ENCODE data around the gene HYAL2. TPM values are rescaled to one million over a fixed set of nuclear protein-coding genes. Genes with fewer than 3 reads are reported as not detected.

The HYAL2 gene
- total RNA-seq, 1 experiment from 2014 or later: 30.1 TPM

GRCh38 chr3:50330330-50330729, 7.8 kb upstream of the HYAL2 start:
- H3K9me3 ChIP-seq: no peaks in the 10 kb centered on the region
- peaks cover 69% of the 10 kb centered on the region for H3K36me3 Mint-ChIP-seq (ENCODE audit: insufficient read depth, unreplicated experiment)
- no peak overlapping the region for H3K4me3 Mint-ChIP-seq (ENCODE audit: unreplicated experiment)
- TF ChIP-seq CTCF (IDR thresholded peaks at IDR 0.05; ENCODE audit: insufficient read depth in 1 of 2, low read depth in 1 of 2, low read length in 1 of 2, severe bottlenecking in 1 of 2, unreplicated experiment in 1 of 2): no peak
- H3K27me3 ChIP-seq (replicated peaks; ENCODE audit: control insufficient read depth, insufficient read depth, low read length): no peaks in the 10 kb centered on the region
- no peak for DNase-seq
- no TSS peak for BruUV-seq (replicated peaks)
- intact Hi-C loops (cut with micrococcal nuclease; ENCODE audit: unreplicated experiment): no loop called here
- peaks cover under 1% of the 10 kb centered on the region for H3K4me1 ChIP-seq
- H3K4me1 Mint-ChIP-seq (ENCODE audit: low read depth, unreplicated experiment): no peaks in the 10 kb centered on the region
- H3K36me3 ChIP-seq (ENCODE audit: control insufficient read depth, insufficient read depth, low read length): peaks cover 6% of the 10 kb centered on the region
- ChIA-PET CTCF (no interaction called here), POLR2A (no interaction called here)
- no peaks in the 10 kb centered on the region for H3K9me3 Mint-ChIP-seq (ENCODE audit: unreplicated experiment)
- H3K27me3 Mint-ChIP-seq (ENCODE audit: insufficient read depth, unreplicated experiment): no peaks in the 10 kb centered on the region
- H3K4me3 ChIP-seq (ENCODE audit: low read depth, low read length): no peak overlapping the region
- H3K27ac Mint-ChIP-seq (ENCODE audit: unreplicated experiment): no peak overlapping the region

DNA sequence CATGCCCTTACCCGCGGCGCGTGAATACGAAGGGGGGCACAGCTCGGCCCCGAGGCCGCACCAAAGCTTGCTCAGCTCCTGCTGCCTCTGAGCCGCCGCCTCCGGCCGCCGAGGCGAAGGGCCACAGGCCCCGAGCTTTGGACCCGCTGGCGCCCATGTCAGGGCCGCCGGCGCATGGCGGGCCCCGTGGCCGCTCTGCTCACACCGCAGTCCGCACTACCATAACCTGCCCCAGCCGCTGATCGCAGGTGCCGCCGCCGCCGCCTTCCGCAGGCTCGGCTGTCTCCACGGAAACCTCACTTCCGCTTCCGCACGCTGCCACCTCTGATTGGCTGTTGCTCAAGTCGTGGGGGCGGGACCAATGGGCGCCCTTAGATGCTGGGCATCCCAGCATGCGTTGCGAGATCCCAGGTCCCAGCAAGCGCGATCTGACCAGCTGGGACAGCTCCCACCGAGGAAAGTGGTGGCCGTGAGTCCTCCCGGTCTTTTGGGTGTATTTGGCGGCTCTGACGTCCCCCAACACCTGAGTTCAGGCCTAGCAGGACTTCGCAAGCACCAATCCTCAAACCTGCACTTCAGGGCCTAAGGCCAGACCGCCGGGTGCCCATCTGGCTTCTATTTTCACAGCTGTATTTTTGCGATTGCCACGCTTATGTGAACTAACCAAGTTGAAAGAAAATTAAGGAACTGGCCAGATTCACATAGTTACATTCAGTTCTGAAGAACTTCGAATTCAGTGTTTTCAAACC, 5.6 kb upstream of the HYAL2 start, which contains the start of gene TUSC2:
Gene TUSC2 (minus strand): TSS at position 281 of the 749 bp plus-strand sequence. CDS start 124 bp downstream, at position 157.
- BruUV-seq (replicated peaks): no TSS peak

More for the DNA sequence above, 5.6 kb upstream of the HYAL2 start, which contains the start of gene TUSC2:
- Histone ChIP-seq H3K4me3 (ENCODE audit: low read depth, low read length) (peak within 1 kb of the TSS; percentile 78), H3K4me1 (peaks cover 9% of the 10 kb centered on the region), H3K9me3 (no peaks in the 10 kb centered on the region), H3K36me3 (ENCODE audit: control insufficient read depth, insufficient read depth, low read length) (peaks cover 3% of the 10 kb centered on the region), H3K27me3 (replicated peaks; ENCODE audit: control insufficient read depth, insufficient read depth, low read length) (no peaks in the 10 kb centered on the region)
- H3K27ac Mint-ChIP-seq (ENCODE audit: unreplicated experiment): peak within 1 kb of the TSS; percentile 93
- ChIA-PET CTCF (interaction anchor here (0.7 to 1.2 kb wide), 4 partner anchors 8 to 68 kb away, joined by 3 to 14 read pairs (median 4); partner anchors contain the start of gene HYAL1), POLR2A (interaction anchor here (0.5 to 2.2 kb wide), 7 partner anchors 9 to 92 kb away, joined by 3 to 57 read pairs (median 4); partner anchors contain the start of genes CYB561D2, GNAI2, IFRD2 and NPRL2)
- no peaks in the 10 kb centered on the region for H3K27me3 Mint-ChIP-seq (ENCODE audit: insufficient read depth, unreplicated experiment)
- peak within 1 kb of the TSS; percentile 92 for H3K4me3 Mint-ChIP-seq (ENCODE audit: unreplicated experiment)
- H3K4me1 Mint-ChIP-seq (ENCODE audit: low read depth, unreplicated experiment): no peaks in the 10 kb centered on the region
- DNase-seq: peak; percentile 96
- H3K36me3 Mint-ChIP-seq (ENCODE audit: insufficient read depth, unreplicated experiment): peaks cover 54% of the 10 kb centered on the region
- H3K9me3 Mint-ChIP-seq (ENCODE audit: unreplicated experiment): no peaks in the 10 kb centered on the region
- intact Hi-C loops (cut with micrococcal nuclease; ENCODE audit: unreplicated experiment): loop anchor here (1.0 kb wide), 1 partner anchor 9 kb away; no protein-coding TSS in a partner anchor
- no peak for TF ChIP-seq CTCF (IDR thresholded peaks at IDR 0.05; ENCODE audit: insufficient read depth in 1 of 2, low read depth in 1 of 2, low read length in 1 of 2, severe bottlenecking in 1 of 2, unreplicated experiment in 1 of 2)

Measured in Caco-2 (cell line).